ENCODE measurements around the gene SPAG16. TPM values are rescaled to one million over a fixed set of nuclear protein-coding genes. Genes with fewer than 3 reads are reported as not detected.
"Not testable (repeated sequence)": the region's sequence is repeated elsewhere in the genome, so short reads cannot be mapped to it uniquely, and the experiment has no call there.

The SPAG16 gene
- total RNA-seq, 1 experiment from 2014 or later, result 16.0 TPM

DNA sequence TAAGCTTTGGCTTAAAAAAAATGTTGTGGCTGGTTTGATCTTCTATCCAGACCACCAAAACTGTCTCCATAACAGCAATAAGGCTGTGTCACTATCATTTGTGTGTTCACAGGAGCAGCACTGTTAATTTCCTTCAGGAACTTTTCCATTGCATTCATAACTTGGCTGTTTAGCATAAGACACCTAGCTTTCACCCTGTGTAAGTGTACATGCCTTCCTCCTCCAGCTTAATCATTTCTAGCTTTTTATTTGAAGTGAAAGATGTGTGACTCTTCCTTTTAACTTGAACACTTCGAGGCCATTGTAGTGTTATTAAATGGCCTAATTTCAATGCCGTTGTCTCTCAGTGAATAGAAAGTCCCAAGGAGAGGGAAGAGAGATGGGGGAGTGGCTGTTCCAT is 773.7 kb downstream of the SPAG16 start:
- no peak overlapping the region for H3K27ac Mint-ChIP-seq
- ChIA-PET CTCF (no interaction called here), POLR2A (no interaction called here)
- ATAC-seq, result no peak
- no peak overlapping the region for H3K4me3 Mint-ChIP-seq
- H3K9me3 Mint-ChIP-seq, result no peaks in the 10 kb centered on the region
- no peaks in the 10 kb centered on the region for H3K27me3 Mint-ChIP-seq (ENCODE audit: low read depth)
- H3K4me1 Mint-ChIP-seq, result no peaks in the 10 kb centered on the region
- TF ChIP-seq ZNF219 (CRISPR knock-in tag; IDR thresholded peaks at IDR 0.05; ENCODE audit: borderline replicate concordance), result no peak
- TF ChIP-seq, protein P1, sequence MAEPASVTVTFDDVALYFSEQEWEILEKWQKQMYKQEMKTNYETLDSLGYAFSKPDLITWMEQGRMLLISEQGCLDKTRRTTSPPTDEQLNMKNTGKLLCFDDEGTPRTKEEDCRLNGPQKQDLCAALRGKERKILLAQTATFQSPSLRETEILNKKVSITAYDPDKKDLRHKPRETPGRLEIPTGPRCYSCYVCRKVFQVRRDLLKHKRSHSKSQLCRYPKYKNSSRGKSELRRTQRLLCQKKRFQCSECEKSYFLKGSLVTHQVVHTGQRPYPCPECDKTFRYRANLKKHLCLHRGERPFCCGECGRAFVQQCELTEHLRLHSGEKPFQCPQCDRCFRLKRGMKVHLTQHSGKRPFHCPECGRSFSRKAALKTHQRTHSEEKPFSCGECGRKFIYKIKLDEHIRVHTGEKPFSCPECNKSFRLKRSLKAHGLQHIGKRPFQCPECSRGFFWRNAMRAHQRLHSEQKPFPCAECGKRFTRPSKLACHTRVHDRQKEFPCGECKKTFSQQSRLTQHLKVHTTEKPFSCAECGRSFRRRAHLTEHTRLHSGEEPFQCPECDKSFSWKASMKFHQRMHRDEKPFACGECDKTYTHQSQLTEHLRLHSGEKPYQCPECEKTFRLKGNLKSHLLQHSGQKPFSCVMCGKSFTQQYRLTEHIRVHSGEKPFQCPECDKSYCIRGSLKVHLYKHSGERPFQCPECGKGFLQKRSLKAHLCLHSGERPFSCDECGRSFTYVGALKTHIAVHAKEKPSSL (CRISPR knock-in tag; conservative IDR thresholded peaks at IDR 0.05), result no peak
- no peak for TF ChIP-seq CREB1 (CRISPR knock-in tag; IDR thresholded peaks at IDR 0.05)
- TF ChIP-seq, protein P2, sequence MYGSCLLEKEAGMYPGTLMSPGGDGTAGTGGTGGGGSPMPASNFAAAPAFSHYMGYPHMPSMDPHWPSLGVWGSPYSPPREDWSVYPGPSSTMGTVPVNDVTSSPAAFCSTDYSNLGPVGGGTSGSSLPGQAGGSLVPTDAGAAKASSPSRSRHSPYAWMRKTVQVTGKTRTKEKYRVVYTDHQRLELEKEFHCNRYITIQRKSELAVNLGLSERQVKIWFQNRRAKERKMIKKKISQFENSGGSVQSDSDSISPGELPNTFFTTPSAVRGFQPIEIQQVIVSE (CRISPR knock-in tag; IDR thresholded peaks at IDR 0.05; ENCODE audit: borderline replicate concordance), result no peak
- TF ChIP-seq, protein P3, sequence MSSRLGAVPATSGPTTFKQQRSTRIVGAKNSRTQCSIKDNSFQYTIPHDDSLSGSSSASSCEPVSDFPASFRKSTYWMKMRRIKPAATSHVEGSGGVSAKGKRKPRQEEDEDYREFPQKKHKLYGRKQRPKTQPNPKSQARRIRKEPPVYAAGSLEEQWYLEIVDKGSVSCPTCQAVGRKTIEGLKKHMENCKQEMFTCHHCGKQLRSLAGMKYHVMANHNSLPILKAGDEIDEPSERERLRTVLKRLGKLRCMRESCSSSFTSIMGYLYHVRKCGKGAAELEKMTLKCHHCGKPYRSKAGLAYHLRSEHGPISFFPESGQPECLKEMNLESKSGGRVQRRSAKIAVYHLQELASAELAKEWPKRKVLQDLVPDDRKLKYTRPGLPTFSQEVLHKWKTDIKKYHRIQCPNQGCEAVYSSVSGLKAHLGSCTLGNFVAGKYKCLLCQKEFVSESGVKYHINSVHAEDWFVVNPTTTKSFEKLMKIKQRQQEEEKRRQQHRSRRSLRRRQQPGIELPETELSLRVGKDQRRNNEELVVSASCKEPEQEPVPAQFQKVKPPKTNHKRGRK (CRISPR knock-in tag; IDR thresholded peaks at IDR 0.05; ENCODE audit: borderline replicate concordance), result no peak
- TF ChIP-seq, protein P4, sequence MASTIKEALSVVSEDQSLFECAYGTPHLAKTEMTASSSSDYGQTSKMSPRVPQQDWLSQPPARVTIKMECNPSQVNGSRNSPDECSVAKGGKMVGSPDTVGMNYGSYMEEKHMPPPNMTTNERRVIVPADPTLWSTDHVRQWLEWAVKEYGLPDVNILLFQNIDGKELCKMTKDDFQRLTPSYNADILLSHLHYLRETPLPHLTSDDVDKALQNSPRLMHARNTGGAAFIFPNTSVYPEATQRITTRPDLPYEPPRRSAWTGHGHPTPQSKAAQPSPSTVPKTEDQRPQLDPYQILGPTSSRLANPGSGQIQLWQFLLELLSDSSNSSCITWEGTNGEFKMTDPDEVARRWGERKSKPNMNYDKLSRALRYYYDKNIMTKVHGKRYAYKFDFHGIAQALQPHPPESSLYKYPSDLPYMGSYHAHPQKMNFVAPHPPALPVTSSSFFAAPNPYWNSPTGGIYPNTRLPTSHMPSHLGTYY (CRISPR knock-in tag; IDR thresholded peaks at IDR 0.05), result no peak
- no peak for TF ChIP-seq PRRX2 (CRISPR knock-in tag; IDR thresholded peaks at IDR 0.05)
- TF ChIP-seq, protein P5, sequence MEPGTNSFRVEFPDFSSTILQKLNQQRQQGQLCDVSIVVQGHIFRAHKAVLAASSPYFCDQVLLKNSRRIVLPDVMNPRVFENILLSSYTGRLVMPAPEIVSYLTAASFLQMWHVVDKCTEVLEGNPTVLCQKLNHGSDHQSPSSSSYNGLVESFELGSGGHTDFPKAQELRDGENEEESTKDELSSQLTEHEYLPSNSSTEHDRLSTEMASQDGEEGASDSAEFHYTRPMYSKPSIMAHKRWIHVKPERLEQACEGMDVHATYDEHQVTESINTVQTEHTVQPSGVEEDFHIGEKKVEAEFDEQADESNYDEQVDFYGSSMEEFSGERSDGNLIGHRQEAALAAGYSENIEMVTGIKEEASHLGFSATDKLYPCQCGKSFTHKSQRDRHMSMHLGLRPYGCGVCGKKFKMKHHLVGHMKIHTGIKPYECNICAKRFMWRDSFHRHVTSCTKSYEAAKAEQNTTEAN (CRISPR knock-in tag; IDR thresholded peaks at IDR 0.05), result no peak
- no peak for DNase-seq (ENCODE audit: low spot score)
- no peaks in the 10 kb centered on the region for H3K36me3 Mint-ChIP-seq

DNA sequence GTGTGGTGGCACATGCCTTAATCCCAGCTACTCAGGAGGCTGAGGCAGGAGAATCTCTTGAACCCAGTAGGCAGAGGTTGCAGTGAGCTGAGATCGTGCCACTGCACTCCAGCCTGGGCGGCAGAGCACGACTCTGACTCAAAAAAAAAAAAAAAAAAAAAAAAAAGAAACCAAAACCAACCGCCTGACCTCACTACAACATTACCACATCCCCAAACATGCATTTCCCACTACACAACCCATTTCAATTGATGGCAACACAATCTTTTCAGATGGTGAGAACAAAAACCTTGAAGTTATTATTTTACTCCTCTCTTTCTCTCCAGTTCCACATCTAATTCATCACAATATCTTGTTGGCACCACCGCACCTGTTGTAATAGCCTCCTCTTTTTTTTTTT is 778.0 kb downstream of the SPAG16 start:
- H3K4me1 Mint-ChIP-seq, H3K4me3 Mint-ChIP-seq, POLR2A ChIA-PET: not testable (repeated sequence)

DNA sequence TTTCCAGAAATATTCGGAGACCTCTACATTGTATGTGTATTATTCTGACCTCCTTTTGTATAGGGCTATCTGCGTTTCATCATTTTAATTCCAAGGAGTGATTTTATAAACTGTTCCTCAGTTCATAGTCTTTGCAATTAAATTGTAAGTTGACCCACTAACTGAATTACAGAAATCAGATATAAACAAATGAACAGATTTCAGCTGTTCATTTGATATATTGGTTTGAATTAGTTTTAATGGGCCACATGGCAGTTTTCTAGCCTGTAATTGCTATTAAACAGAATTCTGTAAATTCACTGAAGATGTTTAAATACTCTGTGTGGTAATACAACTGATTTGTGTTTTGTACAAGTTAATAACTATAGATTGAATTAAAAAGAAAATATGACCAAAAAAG is 780.2 kb downstream of the SPAG16 start:
- Mint-ChIP-seq H3K27me3 (ENCODE audit: low read depth) (no peaks in the 10 kb centered on the region; the same call in 1 of the 2 replicates), H3K4me1 (peaks cover 6% of the 10 kb centered on the region), H3K9me3 (peaks cover 9% of the 10 kb centered on the region), H3K36me3 (no peaks in the 10 kb centered on the region), H3K4me3 (no peak overlapping the region), H3K27ac (no peak overlapping the region)
- POLR2A ChIA-PET, result no interaction called here
- no peak for DNase-seq (ENCODE audit: low spot score)
- no peak for ATAC-seq
- CTCF ChIA-PET, result no interaction called here
- TF ChIP-seq, protein P6, sequence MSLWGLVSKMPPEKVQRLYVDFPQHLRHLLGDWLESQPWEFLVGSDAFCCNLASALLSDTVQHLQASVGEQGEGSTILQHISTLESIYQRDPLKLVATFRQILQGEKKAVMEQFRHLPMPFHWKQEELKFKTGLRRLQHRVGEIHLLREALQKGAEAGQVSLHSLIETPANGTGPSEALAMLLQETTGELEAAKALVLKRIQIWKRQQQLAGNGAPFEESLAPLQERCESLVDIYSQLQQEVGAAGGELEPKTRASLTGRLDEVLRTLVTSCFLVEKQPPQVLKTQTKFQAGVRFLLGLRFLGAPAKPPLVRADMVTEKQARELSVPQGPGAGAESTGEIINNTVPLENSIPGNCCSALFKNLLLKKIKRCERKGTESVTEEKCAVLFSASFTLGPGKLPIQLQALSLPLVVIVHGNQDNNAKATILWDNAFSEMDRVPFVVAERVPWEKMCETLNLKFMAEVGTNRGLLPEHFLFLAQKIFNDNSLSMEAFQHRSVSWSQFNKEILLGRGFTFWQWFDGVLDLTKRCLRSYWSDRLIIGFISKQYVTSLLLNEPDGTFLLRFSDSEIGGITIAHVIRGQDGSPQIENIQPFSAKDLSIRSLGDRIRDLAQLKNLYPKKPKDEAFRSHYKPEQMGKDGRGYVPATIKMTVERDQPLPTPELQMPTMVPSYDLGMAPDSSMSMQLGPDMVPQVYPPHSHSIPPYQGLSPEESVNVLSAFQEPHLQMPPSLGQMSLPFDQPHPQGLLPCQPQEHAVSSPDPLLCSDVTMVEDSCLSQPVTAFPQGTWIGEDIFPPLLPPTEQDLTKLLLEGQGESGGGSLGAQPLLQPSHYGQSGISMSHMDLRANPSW (CRISPR knock-in tag; conservative IDR thresholded peaks at IDR 0.05; ENCODE audit: low read depth), result no peak
- TF ChIP-seq SOX15 (CRISPR knock-in tag; IDR thresholded peaks at IDR 0.05), result no peak
- TF ChIP-seq, protein P7, sequence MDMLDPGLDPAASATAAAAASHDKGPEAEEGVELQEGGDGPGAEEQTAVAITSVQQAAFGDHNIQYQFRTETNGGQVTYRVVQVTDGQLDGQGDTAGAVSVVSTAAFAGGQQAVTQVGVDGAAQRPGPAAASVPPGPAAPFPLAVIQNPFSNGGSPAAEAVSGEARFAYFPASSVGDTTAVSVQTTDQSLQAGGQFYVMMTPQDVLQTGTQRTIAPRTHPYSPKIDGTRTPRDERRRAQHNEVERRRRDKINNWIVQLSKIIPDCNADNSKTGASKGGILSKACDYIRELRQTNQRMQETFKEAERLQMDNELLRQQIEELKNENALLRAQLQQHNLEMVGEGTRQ (CRISPR knock-in tag; IDR thresholded peaks at IDR 0.05), result no peak

More for the DNA sequence above, 778.0 kb downstream of the SPAG16 start:
- CTCF ChIA-PET; H3K36me3 Mint-ChIP-seq; DNase-seq (ENCODE audit: low spot score); H3K9me3 Mint-ChIP-seq; H3K27me3 Mint-ChIP-seq (ENCODE audit: low read depth); H3K27ac Mint-ChIP-seq; ATAC-seq: not testable (repeated sequence)
